ENCODE data around the gene PSME3IP1. TPM values are rescaled to one million over a fixed set of nuclear protein-coding genes. Genes with fewer than 3 reads are reported as not detected.

The PSME3IP1 gene
- total and polyA plus RNA-seq, 2 experiments from 2014 or later, result 78.0 to 105 TPM

DNA sequence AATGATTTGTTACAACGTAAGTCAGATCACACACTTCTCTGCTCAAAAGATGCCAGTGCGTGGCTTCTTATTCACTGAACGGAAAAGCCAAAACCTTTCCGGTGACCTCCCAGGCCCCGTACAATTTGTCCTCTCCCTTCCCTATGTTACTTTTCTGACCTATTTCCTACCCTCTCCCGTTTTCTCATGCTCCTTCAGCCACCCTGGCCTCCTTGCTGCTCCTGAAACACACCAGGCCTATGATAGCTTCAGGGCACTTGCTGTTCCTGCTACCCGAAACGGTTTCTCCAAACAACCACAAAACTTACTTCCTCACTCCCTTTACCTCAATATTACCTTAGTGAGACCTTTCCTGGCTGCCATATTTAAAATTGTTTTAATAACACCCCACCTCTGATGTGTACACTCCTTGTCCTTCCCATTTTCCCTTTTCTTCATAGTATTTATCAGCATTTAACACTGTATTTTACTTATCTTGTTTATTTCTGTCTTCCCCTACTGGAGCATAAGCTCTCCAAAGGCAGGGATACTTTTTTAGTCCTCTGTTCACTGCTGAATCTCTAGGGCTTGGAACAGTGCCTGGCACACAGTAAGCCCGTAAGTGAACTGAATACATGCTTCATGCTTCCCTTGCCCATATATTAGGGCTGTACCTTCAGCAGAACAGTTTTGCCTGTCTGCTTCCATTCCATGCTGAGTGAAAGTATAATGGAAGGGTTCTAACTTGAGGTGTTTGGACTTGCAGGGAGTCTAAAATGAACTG, 48.3 kb upstream of the PSME3IP1 start:
- TF ChIP-seq, protein P1, sequence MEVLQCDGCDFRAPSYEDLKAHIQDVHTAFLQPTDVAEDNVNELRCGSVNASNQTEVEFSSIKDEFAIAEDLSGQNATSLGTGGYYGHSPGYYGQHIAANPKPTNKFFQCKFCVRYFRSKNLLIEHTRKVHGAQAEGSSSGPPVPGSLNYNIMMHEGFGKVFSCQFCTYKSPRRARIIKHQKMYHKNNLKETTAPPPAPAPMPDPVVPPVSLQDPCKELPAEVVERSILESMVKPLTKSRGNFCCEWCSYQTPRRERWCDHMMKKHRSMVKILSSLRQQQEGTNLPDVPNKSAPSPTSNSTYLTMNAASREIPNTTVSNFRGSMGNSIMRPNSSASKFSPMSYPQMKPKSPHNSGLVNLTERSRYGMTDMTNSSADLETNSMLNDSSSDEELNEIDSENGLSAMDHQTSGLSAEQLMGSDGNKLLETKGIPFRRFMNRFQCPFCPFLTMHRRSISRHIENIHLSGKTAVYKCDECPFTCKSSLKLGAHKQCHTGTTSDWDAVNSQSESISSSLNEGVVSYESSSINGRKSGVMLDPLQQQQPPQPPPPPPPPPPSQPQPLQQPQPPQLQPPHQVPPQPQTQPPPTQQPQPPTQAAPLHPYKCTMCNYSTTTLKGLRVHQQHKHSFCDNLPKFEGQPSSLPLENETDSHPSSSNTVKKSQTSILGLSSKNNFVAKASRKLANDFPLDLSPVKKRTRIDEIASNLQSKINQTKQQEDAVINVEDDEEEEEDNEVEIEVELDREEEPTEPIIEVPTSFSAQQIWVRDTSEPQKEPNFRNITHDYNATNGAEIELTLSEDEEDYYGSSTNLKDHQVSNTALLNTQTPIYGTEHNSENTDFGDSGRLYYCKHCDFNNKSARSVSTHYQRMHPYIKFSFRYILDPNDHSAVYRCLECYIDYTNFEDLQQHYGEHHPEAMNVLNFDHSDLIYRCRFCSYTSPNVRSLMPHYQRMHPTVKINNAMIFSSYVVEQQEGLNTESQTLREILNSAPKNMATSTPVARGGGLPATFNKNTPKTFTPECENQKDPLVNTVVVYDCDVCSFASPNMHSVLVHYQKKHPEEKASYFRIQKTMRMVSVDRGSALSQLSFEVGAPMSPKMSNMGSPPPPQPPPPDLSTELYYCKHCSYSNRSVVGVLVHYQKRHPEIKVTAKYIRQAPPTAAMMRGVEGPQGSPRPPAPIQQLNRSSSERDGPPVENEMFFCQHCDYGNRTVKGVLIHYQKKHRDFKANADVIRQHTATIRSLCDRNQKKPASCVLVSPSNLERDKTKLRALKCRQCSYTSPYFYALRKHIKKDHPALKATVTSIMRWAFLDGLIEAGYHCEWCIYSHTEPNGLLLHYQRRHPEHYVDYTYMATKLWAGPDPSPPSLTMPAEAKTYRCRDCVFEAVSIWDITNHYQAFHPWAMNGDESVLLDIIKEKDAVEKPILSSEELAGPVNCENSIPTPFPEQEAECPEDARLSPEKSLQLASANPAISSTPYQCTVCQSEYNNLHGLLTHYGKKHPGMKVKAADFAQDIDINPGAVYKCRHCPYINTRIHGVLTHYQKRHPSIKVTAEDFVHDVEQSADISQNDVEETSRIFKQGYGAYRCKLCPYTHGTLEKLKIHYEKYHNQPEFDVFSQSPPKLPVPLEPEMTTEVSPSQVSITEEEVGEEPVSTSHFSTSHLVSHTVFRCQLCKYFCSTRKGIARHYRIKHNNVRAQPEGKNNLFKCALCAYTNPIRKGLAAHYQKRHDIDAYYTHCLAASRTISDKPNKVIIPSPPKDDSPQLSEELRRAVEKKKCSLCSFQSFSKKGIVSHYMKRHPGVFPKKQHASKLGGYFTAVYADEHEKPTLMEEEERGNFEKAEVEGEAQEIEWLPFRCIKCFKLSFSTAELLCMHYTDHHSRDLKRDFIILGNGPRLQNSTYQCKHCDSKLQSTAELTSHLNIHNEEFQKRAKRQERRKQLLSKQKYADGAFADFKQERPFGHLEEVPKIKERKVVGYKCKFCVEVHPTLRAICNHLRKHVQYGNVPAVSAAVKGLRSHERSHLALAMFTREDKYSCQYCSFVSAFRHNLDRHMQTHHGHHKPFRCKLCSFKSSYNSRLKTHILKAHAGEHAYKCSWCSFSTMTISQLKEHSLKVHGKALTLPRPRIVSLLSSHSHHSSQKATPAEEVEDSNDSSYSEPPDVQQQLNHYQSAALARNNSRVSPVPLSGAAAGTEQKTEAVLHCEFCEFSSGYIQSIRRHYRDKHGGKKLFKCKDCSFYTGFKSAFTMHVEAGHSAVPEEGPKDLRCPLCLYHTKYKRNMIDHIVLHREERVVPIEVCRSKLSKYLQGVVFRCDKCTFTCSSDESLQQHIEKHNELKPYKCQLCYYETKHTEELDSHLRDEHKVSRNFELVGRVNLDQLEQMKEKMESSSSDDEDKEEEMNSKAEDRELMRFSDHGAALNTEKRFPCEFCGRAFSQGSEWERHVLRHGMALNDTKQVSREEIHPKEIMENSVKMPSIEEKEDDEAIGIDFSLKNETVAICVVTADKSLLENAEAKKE (CRISPR knock-in tag; IDR thresholded peaks at IDR 0.05), result no peak
- TF ChIP-seq, protein P2, sequence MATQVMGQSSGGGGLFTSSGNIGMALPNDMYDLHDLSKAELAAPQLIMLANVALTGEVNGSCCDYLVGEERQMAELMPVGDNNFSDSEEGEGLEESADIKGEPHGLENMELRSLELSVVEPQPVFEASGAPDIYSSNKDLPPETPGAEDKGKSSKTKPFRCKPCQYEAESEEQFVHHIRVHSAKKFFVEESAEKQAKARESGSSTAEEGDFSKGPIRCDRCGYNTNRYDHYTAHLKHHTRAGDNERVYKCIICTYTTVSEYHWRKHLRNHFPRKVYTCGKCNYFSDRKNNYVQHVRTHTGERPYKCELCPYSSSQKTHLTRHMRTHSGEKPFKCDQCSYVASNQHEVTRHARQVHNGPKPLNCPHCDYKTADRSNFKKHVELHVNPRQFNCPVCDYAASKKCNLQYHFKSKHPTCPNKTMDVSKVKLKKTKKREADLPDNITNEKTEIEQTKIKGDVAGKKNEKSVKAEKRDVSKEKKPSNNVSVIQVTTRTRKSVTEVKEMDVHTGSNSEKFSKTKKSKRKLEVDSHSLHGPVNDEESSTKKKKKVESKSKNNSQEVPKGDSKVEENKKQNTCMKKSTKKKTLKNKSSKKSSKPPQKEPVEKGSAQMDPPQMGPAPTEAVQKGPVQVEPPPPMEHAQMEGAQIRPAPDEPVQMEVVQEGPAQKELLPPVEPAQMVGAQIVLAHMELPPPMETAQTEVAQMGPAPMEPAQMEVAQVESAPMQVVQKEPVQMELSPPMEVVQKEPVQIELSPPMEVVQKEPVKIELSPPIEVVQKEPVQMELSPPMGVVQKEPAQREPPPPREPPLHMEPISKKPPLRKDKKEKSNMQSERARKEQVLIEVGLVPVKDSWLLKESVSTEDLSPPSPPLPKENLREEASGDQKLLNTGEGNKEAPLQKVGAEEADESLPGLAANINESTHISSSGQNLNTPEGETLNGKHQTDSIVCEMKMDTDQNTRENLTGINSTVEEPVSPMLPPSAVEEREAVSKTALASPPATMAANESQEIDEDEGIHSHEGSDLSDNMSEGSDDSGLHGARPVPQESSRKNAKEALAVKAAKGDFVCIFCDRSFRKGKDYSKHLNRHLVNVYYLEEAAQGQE (IDR thresholded peaks at IDR 0.05; ENCODE audit: unreplicated experiment), result no peak
- TF ChIP-seq, protein P3, sequence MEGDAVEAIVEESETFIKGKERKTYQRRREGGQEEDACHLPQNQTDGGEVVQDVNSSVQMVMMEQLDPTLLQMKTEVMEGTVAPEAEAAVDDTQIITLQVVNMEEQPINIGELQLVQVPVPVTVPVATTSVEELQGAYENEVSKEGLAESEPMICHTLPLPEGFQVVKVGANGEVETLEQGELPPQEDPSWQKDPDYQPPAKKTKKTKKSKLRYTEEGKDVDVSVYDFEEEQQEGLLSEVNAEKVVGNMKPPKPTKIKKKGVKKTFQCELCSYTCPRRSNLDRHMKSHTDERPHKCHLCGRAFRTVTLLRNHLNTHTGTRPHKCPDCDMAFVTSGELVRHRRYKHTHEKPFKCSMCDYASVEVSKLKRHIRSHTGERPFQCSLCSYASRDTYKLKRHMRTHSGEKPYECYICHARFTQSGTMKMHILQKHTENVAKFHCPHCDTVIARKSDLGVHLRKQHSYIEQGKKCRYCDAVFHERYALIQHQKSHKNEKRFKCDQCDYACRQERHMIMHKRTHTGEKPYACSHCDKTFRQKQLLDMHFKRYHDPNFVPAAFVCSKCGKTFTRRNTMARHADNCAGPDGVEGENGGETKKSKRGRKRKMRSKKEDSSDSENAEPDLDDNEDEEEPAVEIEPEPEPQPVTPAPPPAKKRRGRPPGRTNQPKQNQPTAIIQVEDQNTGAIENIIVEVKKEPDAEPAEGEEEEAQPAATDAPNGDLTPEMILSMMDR (conservative IDR thresholded peaks at IDR 0.05; ENCODE audit: low read depth in 2 of 2), result no peak
- no peak for TF ChIP-seq ETS1 (IDR thresholded peaks at IDR 0.05)
- TF ChIP-seq ZNF114 (CRISPR knock-in tag; IDR thresholded peaks at IDR 0.05), result no peak
- TF ChIP-seq JUNB (IDR thresholded peaks at IDR 0.05; ENCODE audit: unreplicated experiment), result no peak
- TF ChIP-seq CREB1 (CRISPR knock-in tag; IDR thresholded peaks at IDR 0.05; ENCODE audit: low read depth), result no peak
- TF ChIP-seq POLR2AphosphoS5 (IDR thresholded peaks at IDR 0.05; ENCODE audit: low read depth), result no peak
- no peak for TF ChIP-seq ZNF331 (CRISPR knock-in tag; IDR thresholded peaks at IDR 0.05; ENCODE audit: low read depth)
- no peak for TF ChIP-seq EZH2phosphoT487 (IDR thresholded peaks at IDR 0.05; ENCODE audit: unreplicated experiment)
- no peak for TF ChIP-seq STAT1 (IDR thresholded peaks at IDR 0.05; ENCODE audit: unreplicated experiment)
- TF ChIP-seq NANOG (IDR thresholded peaks at IDR 0.05; ENCODE audit: borderline replicate concordance), result no peak
- Histone ChIP-seq H3K4me3 (no peak overlapping the region), H3K79me2 (replicated peaks; ENCODE audit: insufficient read depth) (no peaks in the 10 kb centered on the region), H3K27me3 (ENCODE audit: insufficient read depth) (no peaks in the 10 kb centered on the region), H3K27ac (ENCODE audit: low read depth) (no peak overlapping the region), H2AFZ (no peak overlapping the region), H3F3A (replicated peaks; ENCODE audit: low read depth) (no peaks in the 10 kb centered on the region), H3K4me1 (ENCODE audit: insufficient read depth) (no peaks in the 10 kb centered on the region), H3K36me3 (ENCODE audit: insufficient read depth) (peaks cover 21% of the 10 kb centered on the region), H3K4me2 (no peak overlapping the region), H3K9me2 (ENCODE audit: insufficient read depth) (no peaks in the 10 kb centered on the region), H4K20me1 (replicated peaks; ENCODE audit: insufficient read depth) (no peaks in the 10 kb centered on the region; the same call in 1 of the 2 replicates)
- H3K4me1 Mint-ChIP-seq, result no peaks in the 10 kb centered on the region
- peaks cover 1% of the 10 kb centered on the region for H3K27me3 Mint-ChIP-seq (ENCODE audit: insufficient read depth, low read depth, poor library complexity)
- no peak overlapping the region for H3K27ac Mint-ChIP-seq
- peaks cover 51% of the 10 kb centered on the region for H3K36me3 Mint-ChIP-seq (ENCODE audit: low read depth)
- DNase-seq (ENCODE audit: low spot score) (no peak), ATAC-seq (no peak)
- no peak overlapping the region for H3K4me3 Mint-ChIP-seq
- H3K9me3 Mint-ChIP-seq, result no peaks in the 10 kb centered on the region

Data from GM23338 (cell line).